KMS-11 (cell line): ENCODE data around the gene KRTAP22-1.

Source experiments
- H2AFZ ChIP-seq: fragments of 200-600 bp; sonication (generic); 2 replicates; pipeline ENCODE4 v1.6.1; 2016; ENCODE audit warnings: antibody characterized with exemption, mixed run types, low read depth
- H3K27ac ChIP-seq: fragments of 200-600 bp; sonication (generic); 2 replicates; pipeline ENCODE4 v1.6.1; 2016; ENCODE audit warnings: mild to moderate bottlenecking, mixed run types
- H3K27me3 ChIP-seq: fragments of 200-600 bp; sonication (generic); 2 replicates; pipeline ENCODE4 v1.6.1; 2017; ENCODE audit warnings: mild to moderate bottlenecking, low read depth, mixed run types, moderate library complexity; ENCODE audit not compliant: insufficient read depth
- H3K36me3 ChIP-seq: fragments of 200-600 bp; sonication (generic); 2 replicates; pipeline ENCODE4 v1.6.1; 2017; ENCODE audit warnings: mild to moderate bottlenecking, mixed run types; ENCODE audit not compliant: insufficient read depth
- H3K4me1 ChIP-seq: fragments of 200-600 bp; sonication (generic); 2 replicates; pipeline ENCODE4 v1.6.1; 2016; ENCODE audit warnings: mild to moderate bottlenecking, low read depth, mixed run types; ENCODE audit not compliant: poor library complexity, severe bottlenecking
- H3K4me2 ChIP-seq: fragments of 200-600 bp; sonication (generic); 2 replicates; pipeline ENCODE4 v1.7.0; 2016; ENCODE audit warnings: mild to moderate bottlenecking, mixed run types
- H3K4me3 ChIP-seq: fragments of 200-600 bp; sonication (generic); IDR thresholded peaks from 2 replicates; pipeline ENCODE4 v1.6.1; 2017; ENCODE audit warnings: low read depth, low read length, mixed read lengths; ENCODE audit not compliant: insufficient read depth
- H3K79me2 ChIP-seq: fragments of 200-600 bp; sonication (generic); 2 replicates; pipeline ENCODE4 v1.6.1; 2016; ENCODE audit warnings: low read depth, mixed run types; ENCODE audit not compliant: insufficient read depth
- H3K9ac ChIP-seq: fragments of 200-600 bp; sonication (generic); 2 replicates; pipeline ENCODE4 v1.6.1; 2016; ENCODE audit warnings: mild to moderate bottlenecking, mixed run types
- H4K20me1 ChIP-seq: fragments of 200-600 bp; sonication (generic); 2 replicates; pipeline ENCODE4 v1.6.1; 2016; ENCODE audit warnings: mild to moderate bottlenecking, mixed run types; ENCODE audit not compliant: insufficient read depth
- CTCF ChIP-seq: fragments of 200-600 bp; sonication (generic); conservative IDR thresholded peaks from 2 replicates; pipeline ENCODE4 v1.6.1; 2017; ENCODE audit warnings: low read depth, mild to moderate bottlenecking, antibody characterized with exemption, low read length, moderate library complexity, mixed read lengths

Gene KRTAP22-1

GRCh38 chr21:30625449-30626165, 24.7 kb downstream of the KRTAP22-1 start:
- no peak for TF ChIP-seq CTCF
- Histone ChIP-seq H3K36me3 (no peaks in the 10 kb centered on the region), H3K27ac (no peak overlapping the region)

GRCh38 chr21:30628109-30628508, 27.2 kb downstream of the KRTAP22-1 start:
- no peak overlapping the region for H3K9ac ChIP-seq
- H3K4me1 ChIP-seq = no peaks in the 10 kb centered on the region
- no peak for TF ChIP-seq CTCF
- H4K20me1 ChIP-seq = no peaks in the 10 kb centered on the region
- no peak overlapping the region for H2AFZ ChIP-seq
- no peak overlapping the region for H3K27ac ChIP-seq
- H3K36me3 ChIP-seq = no peaks in the 10 kb centered on the region
- no peak overlapping the region for H3K4me2 ChIP-seq
- no peaks in the 10 kb centered on the region for H3K79me2 ChIP-seq
- H3K27me3 ChIP-seq = no peaks in the 10 kb centered on the region
- H3K4me3 ChIP-seq = no peak overlapping the region

More at GRCh38 chr21:30625449-30626165, 24.7 kb downstream of the KRTAP22-1 start:
- Histone ChIP-seq H3K9ac (no peak overlapping the region), H3K4me2 (no peak overlapping the region), H2AFZ (no peak overlapping the region), H3K4me1 (no peaks in the 10 kb centered on the region), H4K20me1 (no peaks in the 10 kb centered on the region), H3K27me3 (no peaks in the 10 kb centered on the region), H3K79me2 (no peaks in the 10 kb centered on the region), H3K4me3 (no peak overlapping the region)

GRCh38 chr21:30629200-30629599, 28.3 kb downstream of the KRTAP22-1 start:
- Histone ChIP-seq H3K27me3 (no peaks in the 10 kb centered on the region), H4K20me1 (no peaks in the 10 kb centered on the region), H3K79me2 (no peaks in the 10 kb centered on the region), H3K9ac (no peak overlapping the region), H3K36me3 (no peaks in the 10 kb centered on the region), H2AFZ (no peak overlapping the region), H3K27ac (no peak overlapping the region), H3K4me1 (no peaks in the 10 kb centered on the region), H3K4me3 (no peak overlapping the region), H3K4me2 (no peak overlapping the region)
- no peak for TF ChIP-seq CTCF

- no peak within 1 kb of the TSS for H3K27ac ChIP-seq
- no peak within 1 kb of the TSS for H2AFZ ChIP-seq
- H3K4me3 ChIP-seq = no peak within 1 kb of the TSS
- H3K4me1 ChIP-seq = no peaks in the 10 kb centered on the region
- no peaks in the 10 kb centered on the region for H3K36me3 ChIP-seq
- TF ChIP-seq CTCF = no peak
- H3K9ac ChIP-seq = no peak within 1 kb of the TSS
- no peaks in the 10 kb centered on the region for H3K79me2 ChIP-seq
- no peaks in the 10 kb centered on the region for H3K27me3 ChIP-seq
- no peak within 1 kb of the TSS for H3K4me2 ChIP-seq
- no peaks in the 10 kb centered on the region for H4K20me1 ChIP-seq
These were observed 34.0 kb downstream of the KRTAP22-1 start, which contains the start of gene KRTAP20-2 for GRCh38 chr21:30634906-30635305. Gene KRTAP20-2 (plus strand): TSS chr21:30635206. CDS start chr21:30635264, 58 bp downstream.
